ENCODE results near the gene WHRN.

Gene WHRN

DNA sequence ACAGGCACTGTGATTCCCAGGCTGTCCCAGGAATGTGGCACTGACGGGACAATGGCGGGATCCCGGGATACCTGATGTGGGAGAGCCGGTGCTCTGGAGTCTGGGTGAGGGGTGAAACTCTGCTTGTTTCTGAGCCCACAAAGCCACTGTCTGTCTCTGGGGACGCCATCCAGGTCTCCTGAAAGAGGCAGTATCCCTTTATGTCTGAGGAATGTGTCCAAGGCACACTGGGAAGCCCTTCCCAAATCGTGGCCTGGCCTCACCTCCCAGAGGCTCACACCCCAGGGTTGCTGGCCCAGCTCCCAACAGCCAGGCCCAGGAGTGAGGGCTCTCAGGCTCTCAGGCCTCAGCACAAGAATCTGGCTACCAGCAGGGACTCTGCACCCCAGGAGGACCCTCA is 148.5 kb downstream of the WHRN start:
- DNase-seq: no peak

DNA sequence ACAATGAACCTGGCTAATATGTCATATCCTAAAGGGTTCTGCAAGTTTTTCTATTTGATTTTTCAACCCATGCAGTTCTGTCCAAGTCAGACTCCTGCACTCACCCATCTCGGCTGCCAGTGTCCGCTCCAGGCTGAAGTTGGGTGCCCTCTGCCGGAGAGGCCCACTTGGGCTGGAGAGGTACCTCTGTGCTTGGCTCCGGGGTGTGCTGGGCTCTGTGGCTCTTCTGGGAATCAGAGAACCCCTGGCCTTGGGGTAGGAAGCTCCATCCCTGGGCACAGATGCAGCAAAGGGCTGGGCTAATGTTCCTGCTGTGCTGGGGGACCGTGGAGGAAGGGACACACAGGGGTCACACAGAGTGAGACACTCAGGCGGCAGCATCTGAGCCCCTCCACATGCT is 149.5 kb downstream of the WHRN start:
- no peak for DNase-seq

All from cortex of kidney (tissue), 1 donor.